Vagina (tissue), 2 donors: ENCODE results near the gene NLGN2.

Source experiments
- CTCF ChIP-seq, 3 experiments: fragments of 450-650 bp in 2 of 3; fragments of 200-600 bp in 1 of 3; sonication (generic) in 1 of 3; IDR thresholded peaks; one replicate each; pipeline ENCODE4 v1.5.1; 2017 to 2019; ENCODE audit warnings: antibody characterized with exemption in 3 of 3, mild to moderate bottlenecking in 2 of 3, moderate library complexity in 2 of 3
- POLR2A ChIP-seq, 2 donors: fragments of 450-650 bp; IDR thresholded peaks; one replicate each; pipeline ENCODE4 v1.6.1; 2017; ENCODE audit warnings: antibody characterized with exemption in 2 of 2, mild to moderate bottlenecking in 2 of 2, moderate library complexity in 2 of 2
- POLR2AphosphoS5 ChIP-seq, 2 donors: sonication (generic); formaldehyde crosslinking; IDR thresholded peaks; one replicate each; pipeline ENCODE4 v1.9.0; 2017; ENCODE audit warnings: antibody characterized with exemption in 2 of 2, mild to moderate bottlenecking in 2 of 2, low read depth in 1 of 2; ENCODE audit not compliant: insufficient read depth in 1 of 2

GRCh38 chr17:7440113-7440833 is 32.6 kb downstream of the NLGN2 start:
- TF ChIP-seq CTCF (IDR thresholded peaks at IDR 0.05): no peak
- TF ChIP-seq POLR2A (IDR thresholded peaks at IDR 0.05): no peak
- TF ChIP-seq POLR2AphosphoS5 (IDR thresholded peaks at IDR 0.05; ENCODE audit: insufficient read depth in 1 of 2, low read depth in 1 of 2): no peak
